Measurements from ENCODE around the gene ADRA1B. TPM values are rescaled to one million over a fixed set of nuclear protein-coding genes. Genes with fewer than 3 reads are reported as not detected.

The ADRA1B gene
- total and polyA plus RNA-seq, 2 of the 8 experiments (the other 6 are each of a cell fraction or from before 2014, with no cell fraction given): not detected

- Histone ChIP-seq H4K5ac (ENCODE audit: insufficient read length, low read depth, low read length) (no peak overlapping the region), H2BK5ac (ENCODE audit: low read depth, low read length) (no peak overlapping the region), H3K79me2 (ENCODE audit: control insufficient read depth in 1 of 2, insufficient read depth in 2 of 2, low read length in 2 of 2) (no peaks in the 10 kb centered on the region), H2BK12ac (ENCODE audit: low read depth, low read length) (no peak overlapping the region), H3K56ac (replicated peaks; ENCODE audit: insufficient read length, low read depth, low read length) (no peak overlapping the region), H3K36me3 (ENCODE audit: control insufficient read depth in 2 of 4, insufficient read depth in 4 of 4, low read length in 3 of 4) (no peaks in the 10 kb centered on the region), H3K9me3 (ENCODE audit: insufficient read depth in 2 of 2, low read depth in 1 of 2, low read length in 1 of 2) (no peaks in the 10 kb centered on the region), H4K91ac (replicated peaks; ENCODE audit: insufficient read length, low read length) (no peak overlapping the region), H2BK120ac (replicated peaks; ENCODE audit: low read depth, low read length) (no peak overlapping the region), H2AK5ac (ENCODE audit: low read depth, low read length) (no peak overlapping the region), H3K4ac (replicated peaks; ENCODE audit: insufficient read length, low read depth, low read length) (no peak overlapping the region), H2AFZ (ENCODE audit: low read length) (no peak overlapping the region), H3K23me2 (ENCODE audit: low read depth, low read length) (no peaks in the 10 kb centered on the region), H4K20me1 (replicated peaks in 1 of 2; ENCODE audit: control insufficient read depth in 1 of 2, insufficient read depth in 2 of 2, low read length in 2 of 2) (no peaks in the 10 kb centered on the region), H3K23ac (ENCODE audit: insufficient read length) (no peak overlapping the region), H3K4me2 (ENCODE audit: insufficient read depth in 1 of 2, low read depth in 2 of 2, low read length in 2 of 2) (no peak overlapping the region), H3K18ac (ENCODE audit: extremely low read depth, low read length) (no peak overlapping the region), H2BK15ac (ENCODE audit: low read length) (no peak overlapping the region), H3K9ac (replicated peaks in 1 of 4; ENCODE audit: extremely low read depth in 1 of 4, low read depth in 3 of 4, low read length in 3 of 4) (no peak overlapping the region), H4K8ac (ENCODE audit: extremely low read depth, insufficient read depth, low read length) (no peak overlapping the region), H3K27me3 (replicated peaks in 1 of 4; ENCODE audit: control insufficient read depth in 3 of 4, extremely low read depth in 1 of 4, insufficient read depth in 3 of 4, low read length in 3 of 4) (no peaks in the 10 kb centered on the region), H3K79me1 (ENCODE audit: low read depth, low read length) (no peaks in the 10 kb centered on the region), H3K14ac (ENCODE audit: insufficient read length) (no peak overlapping the region), H2BK20ac (ENCODE audit: low read length) (no peak overlapping the region), H3K4me1 (replicated peaks in 1 of 4; ENCODE audit: control insufficient read depth in 3 of 4, insufficient read depth in 4 of 4, low read length in 3 of 4) (peaks cover 2 to 5% (median 5%) of the 10 kb centered on the region in 4 experiments; a peak in 4 of 7 replicates), H3K4me3 (ENCODE audit: extremely low read depth in 1 of 4, insufficient read depth in 2 of 4, low read depth in 3 of 4, low read length in 4 of 4) (no peak overlapping the region), H3K27ac (ENCODE audit: low read depth, low read length) (no peak overlapping the region)
- ChIA-PET POLR2A (ENCODE audit: partially characterized antibody) (no interaction called here), CTCF (ENCODE audit: partially characterized antibody) (interaction anchor here (1.2 kb wide), 2 partner anchors 9 to 11 kb away, joined by 3 read pairs; no protein-coding TSS in a partner anchor)
- no peak for FAIRE-seq
- no peak for DNase-seq (ENCODE audit: low read depth in 1 of 2, low spot score in 2 of 2)
- TF ChIP-seq RAD21 (IDR thresholded peaks at IDR 0.05 in 1 of 2, conservative IDR thresholded peaks at IDR 0.05 in 1 of 2; ENCODE audit: low read depth in 2 of 2, low read length in 2 of 2) (no peak), RNF2 (IDR thresholded peaks at IDR 0.05; ENCODE audit: borderline replicate concordance, low read depth, low read length, missing control alignments, poor library complexity, severe bottlenecking) (no peak), FOSL1 (IDR thresholded peaks at IDR 0.05; ENCODE audit: insufficient read depth, low read depth, low read length) (no peak), BACH1 (IDR thresholded peaks at IDR 0.05; ENCODE audit: low read length) (no peak), JUN (IDR thresholded peaks at IDR 0.05; ENCODE audit: low read depth, low read length) (no peak), SP1 (IDR thresholded peaks at IDR 0.05; ENCODE audit: low read depth, low read length) (no peak), PHF8 (conservative IDR thresholded peaks at IDR 0.05; ENCODE audit: low read depth, low read length) (no peak), EGR1 (IDR thresholded peaks at IDR 0.05; ENCODE audit: borderline replicate concordance, low read depth, low read length) (no peak), SAP30 (IDR thresholded peaks at IDR 0.05; ENCODE audit: insufficient read depth, insufficient replicate concordance, low read length) (no peak), E2F6 (IDR thresholded peaks at IDR 0.05) (no peak), POLR2A (IDR thresholded peaks at IDR 0.05; ENCODE audit: control extremely low read depth in 1 of 2, low read depth in 2 of 2, low read length in 2 of 2) (no peak), CBX5 (IDR thresholded peaks at IDR 0.05; ENCODE audit: low read depth, low read length) (no peak), SP4 (IDR thresholded peaks at IDR 0.05; ENCODE audit: low read length) (no peak)
Observed at GRCh38 chr5:159883522-159883950, 32.7 kb upstream of the ADRA1B start.
